ENCODE measurements around the gene DLGAP3. TPM values are rescaled to one million over a fixed set of nuclear protein-coding genes. Genes with fewer than 3 reads are reported as not detected.

The DLGAP3 gene
- polyA plus RNA-seq, 1 donor from 2014 or later = 2.9 TPM

- Histone ChIP-seq H3K79me2 (replicated peaks; ENCODE audit: insufficient read depth, low read length) (no peaks in the 10 kb centered on the region), H3K4me3 (ENCODE audit: low read length) (no peak overlapping the region), H3K27ac (ENCODE audit: low read length) (no peak overlapping the region), H4K20me1 (ENCODE audit: insufficient read depth) (no peaks in the 10 kb centered on the region), H3K9ac (ENCODE audit: low read length) (no peak overlapping the region), H3K4me2 (ENCODE audit: low read length) (no peak overlapping the region), H3F3A (ENCODE audit: insufficient read depth, low read length, poor library complexity, severe bottlenecking) (no peaks in the 10 kb centered on the region), H3K9me2 (ENCODE audit: insufficient read depth, low read length) (no peaks in the 10 kb centered on the region), H3K27me3 (ENCODE audit: insufficient read depth, low read depth, low read length) (no peaks in the 10 kb centered on the region), H3K36me3 (ENCODE audit: insufficient read depth, low read length) (no peaks in the 10 kb centered on the region), H3K9me3 (ENCODE audit: low read length) (no peaks in the 10 kb centered on the region), H2AFZ (ENCODE audit: low read depth, low read length) (no peak overlapping the region)
- TF ChIP-seq, protein P1, sequence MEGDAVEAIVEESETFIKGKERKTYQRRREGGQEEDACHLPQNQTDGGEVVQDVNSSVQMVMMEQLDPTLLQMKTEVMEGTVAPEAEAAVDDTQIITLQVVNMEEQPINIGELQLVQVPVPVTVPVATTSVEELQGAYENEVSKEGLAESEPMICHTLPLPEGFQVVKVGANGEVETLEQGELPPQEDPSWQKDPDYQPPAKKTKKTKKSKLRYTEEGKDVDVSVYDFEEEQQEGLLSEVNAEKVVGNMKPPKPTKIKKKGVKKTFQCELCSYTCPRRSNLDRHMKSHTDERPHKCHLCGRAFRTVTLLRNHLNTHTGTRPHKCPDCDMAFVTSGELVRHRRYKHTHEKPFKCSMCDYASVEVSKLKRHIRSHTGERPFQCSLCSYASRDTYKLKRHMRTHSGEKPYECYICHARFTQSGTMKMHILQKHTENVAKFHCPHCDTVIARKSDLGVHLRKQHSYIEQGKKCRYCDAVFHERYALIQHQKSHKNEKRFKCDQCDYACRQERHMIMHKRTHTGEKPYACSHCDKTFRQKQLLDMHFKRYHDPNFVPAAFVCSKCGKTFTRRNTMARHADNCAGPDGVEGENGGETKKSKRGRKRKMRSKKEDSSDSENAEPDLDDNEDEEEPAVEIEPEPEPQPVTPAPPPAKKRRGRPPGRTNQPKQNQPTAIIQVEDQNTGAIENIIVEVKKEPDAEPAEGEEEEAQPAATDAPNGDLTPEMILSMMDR (IDR thresholded peaks at IDR 0.05; ENCODE audit: poor library complexity, severe bottlenecking) = no peak
- TF ChIP-seq SMC3 (conservative IDR thresholded peaks at IDR 0.05; ENCODE audit: poor library complexity) (no peak), TAF1 (IDR thresholded peaks at IDR 0.05; ENCODE audit: low read depth) (no peak), POLR2AphosphoS5 (IDR thresholded peaks at IDR 0.05) (no peak), EZH2 (IDR thresholded peaks at IDR 0.05; ENCODE audit: borderline replicate concordance, insufficient read depth, low read length, poor library complexity, severe bottlenecking) (no peak), MXI1 (conservative IDR thresholded peaks at IDR 0.05; ENCODE audit: poor library complexity, severe bottlenecking) (no peak), EP300 (conservative IDR thresholded peaks at IDR 0.05; ENCODE audit: poor library complexity, severe bottlenecking) (no peak), RAD21 (conservative IDR thresholded peaks at IDR 0.05) (no peak)
- TF ChIP-seq, protein P2, sequence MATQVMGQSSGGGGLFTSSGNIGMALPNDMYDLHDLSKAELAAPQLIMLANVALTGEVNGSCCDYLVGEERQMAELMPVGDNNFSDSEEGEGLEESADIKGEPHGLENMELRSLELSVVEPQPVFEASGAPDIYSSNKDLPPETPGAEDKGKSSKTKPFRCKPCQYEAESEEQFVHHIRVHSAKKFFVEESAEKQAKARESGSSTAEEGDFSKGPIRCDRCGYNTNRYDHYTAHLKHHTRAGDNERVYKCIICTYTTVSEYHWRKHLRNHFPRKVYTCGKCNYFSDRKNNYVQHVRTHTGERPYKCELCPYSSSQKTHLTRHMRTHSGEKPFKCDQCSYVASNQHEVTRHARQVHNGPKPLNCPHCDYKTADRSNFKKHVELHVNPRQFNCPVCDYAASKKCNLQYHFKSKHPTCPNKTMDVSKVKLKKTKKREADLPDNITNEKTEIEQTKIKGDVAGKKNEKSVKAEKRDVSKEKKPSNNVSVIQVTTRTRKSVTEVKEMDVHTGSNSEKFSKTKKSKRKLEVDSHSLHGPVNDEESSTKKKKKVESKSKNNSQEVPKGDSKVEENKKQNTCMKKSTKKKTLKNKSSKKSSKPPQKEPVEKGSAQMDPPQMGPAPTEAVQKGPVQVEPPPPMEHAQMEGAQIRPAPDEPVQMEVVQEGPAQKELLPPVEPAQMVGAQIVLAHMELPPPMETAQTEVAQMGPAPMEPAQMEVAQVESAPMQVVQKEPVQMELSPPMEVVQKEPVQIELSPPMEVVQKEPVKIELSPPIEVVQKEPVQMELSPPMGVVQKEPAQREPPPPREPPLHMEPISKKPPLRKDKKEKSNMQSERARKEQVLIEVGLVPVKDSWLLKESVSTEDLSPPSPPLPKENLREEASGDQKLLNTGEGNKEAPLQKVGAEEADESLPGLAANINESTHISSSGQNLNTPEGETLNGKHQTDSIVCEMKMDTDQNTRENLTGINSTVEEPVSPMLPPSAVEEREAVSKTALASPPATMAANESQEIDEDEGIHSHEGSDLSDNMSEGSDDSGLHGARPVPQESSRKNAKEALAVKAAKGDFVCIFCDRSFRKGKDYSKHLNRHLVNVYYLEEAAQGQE (IDR thresholded peaks at IDR 0.05; ENCODE audit: borderline replicate concordance) = no peak
Measured at GRCh38 chr1:34916104-34916503, 13.3 kb downstream of the DLGAP3 start.

- H3K4me3 ChIP-seq (ENCODE audit: low read length) = no peak overlapping the region
- no peaks in the 10 kb centered on the region for H3K9me2 ChIP-seq (ENCODE audit: insufficient read depth, low read length)
- TF ChIP-seq SMC3 (conservative IDR thresholded peaks at IDR 0.05; ENCODE audit: poor library complexity) = no peak
- no peak for TF ChIP-seq POLR2AphosphoS5 (IDR thresholded peaks at IDR 0.05)
- no peak for TF ChIP-seq RAD21 (conservative IDR thresholded peaks at IDR 0.05)
- TF ChIP-seq TAF1 (IDR thresholded peaks at IDR 0.05; ENCODE audit: low read depth) = no peak
- TF ChIP-seq, protein P1 (IDR thresholded peaks at IDR 0.05; ENCODE audit: poor library complexity, severe bottlenecking) = no peak
- no peak for TF ChIP-seq EZH2 (IDR thresholded peaks at IDR 0.05; ENCODE audit: borderline replicate concordance, insufficient read depth, low read length, poor library complexity, severe bottlenecking)
- TF ChIP-seq MXI1 (conservative IDR thresholded peaks at IDR 0.05; ENCODE audit: poor library complexity, severe bottlenecking) = no peak
- TF ChIP-seq EP300 (conservative IDR thresholded peaks at IDR 0.05; ENCODE audit: poor library complexity, severe bottlenecking) = no peak
- TF ChIP-seq, protein P2 (IDR thresholded peaks at IDR 0.05; ENCODE audit: borderline replicate concordance) = no peak
- H3K4me2 ChIP-seq (ENCODE audit: low read length) = no peak overlapping the region
- no peaks in the 10 kb centered on the region for H3K79me2 ChIP-seq (replicated peaks; ENCODE audit: insufficient read depth, low read length)
- H3K9ac ChIP-seq (ENCODE audit: low read length) = no peak overlapping the region
- no peaks in the 10 kb centered on the region for H3K27me3 ChIP-seq (ENCODE audit: insufficient read depth, low read depth, low read length)
- H3K36me3 ChIP-seq (ENCODE audit: insufficient read depth, low read length) = no peaks in the 10 kb centered on the region
- H4K20me1 ChIP-seq (ENCODE audit: insufficient read depth) = no peaks in the 10 kb centered on the region
- no peaks in the 10 kb centered on the region for H3F3A ChIP-seq (ENCODE audit: insufficient read depth, low read length, poor library complexity, severe bottlenecking)
- no peaks in the 10 kb centered on the region for H3K9me3 ChIP-seq (ENCODE audit: low read length)
- no peak overlapping the region for H3K27ac ChIP-seq (ENCODE audit: low read length)
- H2AFZ ChIP-seq (ENCODE audit: low read depth, low read length) = no peak overlapping the region
Measured at GRCh38 chr1:34915521-34915920, 13.9 kb downstream of the DLGAP3 start.
